HEK293T (cell line): Measurements from ENCODE around the gene SMPD3.

ENCODE experiments used
- CTCF ChIA-PET: fragments of 350-600 bp; formaldehyde crosslinking; extraction: SDS; loops from one replicate; lab custom pipeline; 2021; ENCODE audit warnings: antibody characterized with exemption, inconsistent platforms; lab: Yijun Ruan, JAX
- POLR2A ChIA-PET: fragments of 350-600 bp; formaldehyde crosslinking; extraction: SDS; loops from one replicate; lab custom pipeline; 2020; ENCODE audit warnings: antibody characterized with exemption, inconsistent platforms; lab: Yijun Ruan, JAX
- DNase-seq: peaks from one replicate; pipeline ENCODE4 v3.0.0; 2012; ENCODE audit warnings: mixed read lengths; ENCODE audit errors: extremely low spot score
- ARNT ChIP-seq: fragments of 450-650 bp; IDR thresholded peaks from 2 replicates; pipeline ENCODE4 v1.6.1; 2017; ENCODE audit warnings: mild to moderate bottlenecking
- BHLHE40 ChIP-seq: fragments of 450-650 bp; IDR thresholded peaks from 2 replicates; pipeline ENCODE4 v1.6.1; 2016; ENCODE audit warnings: mild to moderate bottlenecking, moderate library complexity, borderline replicate concordance
- CTBP1 ChIP-seq: fragments of 450-650 bp; IDR thresholded peaks from 2 replicates; pipeline ENCODE4 v1.6.1; 2016; ENCODE audit warnings: borderline replicate concordance
- ELF4 ChIP-seq: fragments of 450-650 bp; IDR thresholded peaks from 2 replicates; pipeline ENCODE4 v1.6.1; 2017; ENCODE audit warnings: antibody characterized with exemption
- FOXA1 ChIP-seq: fragments of 450-650 bp; IDR thresholded peaks from 2 replicates; pipeline ENCODE4 v1.6.1; 2016; ENCODE audit warnings: mild to moderate bottlenecking
- FOXK2 ChIP-seq: fragments of 450-650 bp; IDR thresholded peaks from 2 replicates; pipeline ENCODE4 v1.6.1; 2016; ENCODE audit warnings: mild to moderate bottlenecking
- FOXM1 ChIP-seq: fragments of 450-650 bp; IDR thresholded peaks from 2 replicates; pipeline ENCODE4 v1.6.1; 2017; ENCODE audit warnings: mild to moderate bottlenecking, borderline replicate concordance
- HDGF ChIP-seq: fragments of 450-650 bp; IDR thresholded peaks from 2 replicates; pipeline ENCODE4 v1.6.1; 2017; ENCODE audit warnings: antibody characterized with exemption, borderline replicate concordance
- L3MBTL2 ChIP-seq: fragments of 450-650 bp; conservative IDR thresholded peaks from 2 replicates; pipeline ENCODE4 v1.6.1; 2016; ENCODE audit warnings: mild to moderate bottlenecking
- LEF1 ChIP-seq: fragments of 450-650 bp; IDR thresholded peaks from 2 replicates; pipeline ENCODE4 v1.6.1; 2017; ENCODE audit warnings: mild to moderate bottlenecking, borderline replicate concordance
- NFRKB ChIP-seq: fragments of 450-650 bp; IDR thresholded peaks from 2 replicates; pipeline ENCODE4 v1.6.1; 2016; ENCODE audit warnings: mild to moderate bottlenecking, moderate library complexity
- SP1 ChIP-seq: fragments of 450-650 bp; IDR thresholded peaks from 2 replicates; pipeline ENCODE4 v1.6.1; 2017
- SUZ12 ChIP-seq: fragments of 450-650 bp; IDR thresholded peaks from 2 replicates; pipeline ENCODE4 v1.6.1; 2016; ENCODE audit warnings: mild to moderate bottlenecking
- TARDBP ChIP-seq: fragments of 450-650 bp; IDR thresholded peaks from 2 replicates; pipeline ENCODE4 v1.6.1; 2016
- ZNF384 ChIP-seq: fragments of 450-650 bp; IDR thresholded peaks from 2 replicates; pipeline ENCODE4 v1.6.1; 2016
- TF ChIP-seq, protein P1 (sequence below): fragments of 450-650 bp; IDR thresholded peaks from 2 replicates; pipeline ENCODE4 v1.6.1; 2016

SMPD3 gene

DNA sequence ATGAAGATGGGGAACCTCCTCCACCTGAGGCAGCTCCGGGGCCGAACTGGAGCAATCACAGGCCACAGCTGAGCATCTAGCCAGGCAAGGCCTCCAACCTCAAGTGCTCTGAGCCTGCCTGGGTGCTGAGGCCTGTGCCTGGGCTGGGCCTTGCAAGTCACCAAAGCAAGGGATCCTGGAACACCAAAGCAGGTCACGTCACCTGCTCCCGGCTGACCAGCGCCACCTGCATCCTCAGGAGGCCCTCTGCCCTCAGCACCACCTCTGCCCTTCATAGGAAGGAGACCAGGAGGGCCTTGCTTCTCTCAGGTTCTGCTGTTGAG, 68.0 kb downstream of the SMPD3 start:
- CTCF ChIA-PET, result no interaction called here
- POLR2A ChIA-PET, result no interaction called here
- DNase-seq, result no peak

DNA sequence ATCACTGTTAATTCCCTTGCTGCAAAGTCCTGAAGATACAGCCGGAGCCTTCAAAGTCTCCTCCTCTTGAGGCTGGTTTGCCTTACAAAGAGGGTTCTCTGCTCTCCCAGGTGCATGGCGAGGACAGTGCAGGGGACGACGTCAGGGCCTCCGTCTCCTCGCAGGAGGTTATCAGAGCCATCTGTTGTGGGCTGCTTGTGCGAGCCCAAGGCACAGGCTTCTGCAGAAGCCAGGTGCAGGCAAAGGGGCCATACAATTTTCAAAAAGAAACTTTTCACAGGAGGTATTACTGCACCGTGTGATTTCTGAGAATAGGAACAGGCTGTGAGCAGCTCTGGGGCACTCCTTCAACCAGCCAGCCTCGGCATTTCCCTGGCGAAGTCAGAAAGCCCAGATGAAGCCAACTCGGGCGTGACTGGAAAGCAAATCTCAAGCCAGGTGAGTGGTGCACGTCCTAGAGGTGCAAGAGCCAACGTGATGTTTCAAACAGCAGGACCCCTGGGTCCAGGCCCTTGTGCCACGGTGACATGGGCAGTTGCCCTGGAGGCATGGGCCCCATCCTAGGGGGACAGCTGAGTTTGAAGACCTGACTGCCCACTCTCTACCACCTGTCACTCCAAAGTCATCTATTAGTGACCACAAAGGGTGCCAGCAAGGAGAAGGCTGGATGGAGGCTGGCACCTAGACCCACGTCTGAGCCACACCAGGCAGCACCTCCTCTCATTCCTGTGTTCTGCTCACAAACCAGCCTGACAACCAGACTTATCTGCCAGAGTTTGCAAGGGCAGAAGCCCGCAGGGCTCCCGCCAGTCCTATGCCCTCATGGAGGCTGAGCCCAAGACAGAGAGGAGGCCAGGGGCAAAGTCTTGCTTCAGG, 68.6 kb downstream of the SMPD3 start:
- ChIA-PET CTCF (no interaction called here), POLR2A (no interaction called here)
- DNase-seq, result no peak
- no peak for TF ChIP-seq L3MBTL2
- TF ChIP-seq ARNT, result no peak
- no peak for TF ChIP-seq BHLHE40
- TF ChIP-seq SUZ12, result no peak
- no peak for TF ChIP-seq FOXA1
- no peak for TF ChIP-seq TARDBP
- no peak for TF ChIP-seq ELF4
- no peak for TF ChIP-seq SP1
- no peak for TF ChIP-seq HDGF
- TF ChIP-seq FOXK2, result no peak
- TF ChIP-seq NFRKB, result no peak
- TF ChIP-seq CTBP1, result no peak
- TF ChIP-seq LEF1, result no peak
- TF ChIP-seq ZNF384, result no peak
- TF ChIP-seq, protein P1, sequence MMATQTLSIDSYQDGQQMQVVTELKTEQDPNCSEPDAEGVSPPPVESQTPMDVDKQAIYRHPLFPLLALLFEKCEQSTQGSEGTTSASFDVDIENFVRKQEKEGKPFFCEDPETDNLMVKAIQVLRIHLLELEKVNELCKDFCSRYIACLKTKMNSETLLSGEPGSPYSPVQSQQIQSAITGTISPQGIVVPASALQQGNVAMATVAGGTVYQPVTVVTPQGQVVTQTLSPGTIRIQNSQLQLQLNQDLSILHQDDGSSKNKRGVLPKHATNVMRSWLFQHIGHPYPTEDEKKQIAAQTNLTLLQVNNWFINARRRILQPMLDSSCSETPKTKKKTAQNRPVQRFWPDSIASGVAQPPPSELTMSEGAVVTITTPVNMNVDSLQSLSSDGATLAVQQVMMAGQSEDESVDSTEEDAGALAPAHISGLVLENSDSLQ, result no peak
- TF ChIP-seq FOXM1, result no peak

More for the DNA sequence above, 68.0 kb downstream of the SMPD3 start:
- TF ChIP-seq, protein P1, result no peak
- TF ChIP-seq NFRKB (no peak), SP1 (no peak), ARNT (no peak), FOXK2 (no peak), FOXA1 (no peak), TARDBP (no peak), ELF4 (no peak), CTBP1 (no peak), HDGF (no peak), ZNF384 (no peak), BHLHE40 (no peak), SUZ12 (no peak), FOXM1 (no peak), LEF1 (no peak), L3MBTL2 (no peak)

DNA sequence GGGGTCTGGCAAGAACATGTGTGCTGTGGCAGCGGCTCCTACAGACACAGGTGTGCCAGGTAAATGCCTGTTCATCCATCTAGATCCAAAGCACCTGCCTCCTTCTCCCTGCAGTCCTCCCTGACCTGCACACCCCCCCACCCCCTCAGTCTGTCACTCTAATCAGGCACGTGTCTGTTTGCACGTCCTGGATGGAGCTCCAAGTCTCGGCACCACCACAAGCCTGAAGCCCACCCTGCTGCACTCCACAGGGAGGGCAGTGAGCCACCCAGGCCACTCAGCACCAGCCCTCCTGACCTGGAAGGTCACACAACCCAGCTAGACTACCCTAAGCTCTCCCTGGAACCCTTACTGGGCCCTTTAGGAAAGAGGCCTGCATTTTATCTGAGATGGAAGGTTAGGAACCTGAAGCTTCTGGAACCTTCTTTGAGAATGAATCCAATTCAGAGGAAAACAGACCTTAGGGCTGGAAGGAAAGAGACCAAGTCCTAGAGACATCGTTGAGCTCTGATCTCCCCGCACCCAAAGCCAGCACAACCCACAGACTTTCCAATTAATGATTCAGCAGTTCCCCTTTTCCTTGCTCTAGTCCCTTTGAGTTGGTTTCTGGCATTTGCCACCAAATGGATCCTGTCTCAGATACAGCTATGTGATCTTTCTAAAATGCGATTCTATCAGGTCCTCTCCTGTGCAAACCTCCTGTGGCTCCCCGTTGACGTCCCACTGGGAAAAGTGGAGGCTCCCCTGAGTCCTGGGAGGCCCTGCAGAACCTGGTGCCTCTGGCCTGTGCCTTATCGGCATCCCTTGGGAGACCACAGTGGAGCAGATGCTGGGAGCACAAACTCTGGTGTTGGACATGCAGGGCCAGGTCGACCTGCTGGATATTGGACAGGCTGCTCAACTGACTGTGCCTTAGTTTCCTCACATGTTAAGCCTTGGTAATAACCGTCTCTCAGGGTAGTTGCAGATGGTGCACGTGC, 69.6 kb downstream of the SMPD3 start:
- no peak for TF ChIP-seq SUZ12
- no peak for TF ChIP-seq NFRKB
- POLR2A ChIA-PET, result no interaction called here
- CTCF ChIA-PET, result no interaction called here
- DNase-seq, result no peak

DNA sequence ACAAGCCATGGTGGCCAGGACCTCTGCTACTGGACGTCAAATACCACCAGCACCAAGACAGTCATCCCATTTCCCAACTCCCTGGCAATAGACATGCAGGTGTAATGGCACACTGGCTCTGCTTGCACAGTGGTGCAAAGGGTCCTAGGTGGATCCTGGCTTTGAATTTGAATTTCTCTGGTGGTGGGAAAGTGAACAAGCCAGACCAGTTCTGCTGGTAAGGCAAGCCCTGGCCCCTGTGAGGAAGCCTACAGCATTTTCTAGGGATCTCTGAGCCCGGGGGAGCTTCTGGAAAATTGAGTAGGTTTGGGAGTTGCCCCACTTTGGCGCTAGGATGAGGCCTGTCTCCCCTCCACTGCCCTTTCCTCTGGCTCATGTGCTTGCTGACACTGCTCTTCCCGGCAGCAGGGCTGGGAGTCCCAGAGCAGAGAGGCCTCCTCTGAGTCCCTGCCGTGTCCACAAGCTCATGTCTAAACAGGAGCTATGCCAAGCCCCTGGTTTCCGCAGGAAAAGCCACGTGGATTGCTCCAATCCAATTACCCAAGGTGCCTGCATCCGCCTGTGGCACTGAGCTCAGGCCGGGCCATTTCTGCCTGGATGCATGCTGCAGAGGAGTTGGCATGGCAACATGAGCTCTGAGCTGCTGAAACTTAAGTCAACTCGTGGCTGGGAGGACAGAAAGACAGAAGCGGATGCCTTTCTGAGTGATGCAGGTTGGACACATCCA, 70.5 kb downstream of the SMPD3 start:
- TF ChIP-seq ZNF384 (no peak), HDGF (no peak), ARNT (no peak), L3MBTL2 (no peak), NFRKB (no peak), SP1 (no peak), FOXK2 (no peak), SUZ12 (no peak)
- TF ChIP-seq, protein P1, result no peak
- ChIA-PET CTCF (no interaction called here), POLR2A (interaction anchor here (0.6 kb wide), 1 partner anchor 816 kb away, joined by 3 read pairs; no protein-coding TSS in a partner anchor)
- DNase-seq, result no peak

DNA sequence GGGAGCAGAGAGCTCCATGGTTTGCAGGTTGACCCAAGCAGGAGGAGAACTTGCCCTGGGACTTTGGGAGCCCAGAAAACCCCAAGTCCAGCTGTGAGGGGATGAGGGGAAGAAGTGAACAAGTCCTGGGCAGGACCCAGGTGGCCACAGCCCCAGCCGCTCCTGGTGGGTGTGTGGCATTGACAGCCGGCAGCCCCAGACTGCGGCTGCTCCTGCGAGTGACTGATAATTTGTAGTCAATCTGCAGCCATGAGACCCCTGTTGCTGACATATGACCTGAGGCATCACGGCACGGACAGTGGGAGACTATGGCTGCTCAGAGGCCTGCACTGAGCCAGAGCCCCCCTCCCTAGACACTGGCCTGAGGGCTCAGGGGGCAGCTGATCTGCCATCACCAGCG, 71.1 kb downstream of the SMPD3 start:
- TF ChIP-seq SP1 (no peak), ZNF384 (no peak), LEF1 (no peak), FOXK2 (no peak), BHLHE40 (no peak), FOXM1 (no peak), ARNT (no peak), ELF4 (no peak)
- TF ChIP-seq, protein P1, result no peak
- CTCF ChIA-PET, result no interaction called here
- DNase-seq, result no peak
- POLR2A ChIA-PET, result no interaction called here
